GM18519 (cell line): ENCODE measurements around the gene MYO3B.
"Not testable (repeated sequence)": the region's sequence is repeated elsewhere in the genome, so short reads cannot be mapped to it uniquely, and the experiment has no call there.

Source experiments
- ATAC-seq: cut with Tn5 transposase; IDR thresholded peaks from one replicate; pipeline ENCODE4 v1.9.1; 2021; ENCODE audit warnings: mild to moderate bottlenecking, moderate library complexity; ENCODE audit not compliant: unreplicated experiment, low FRiP score

MYO3B gene

DNA sequence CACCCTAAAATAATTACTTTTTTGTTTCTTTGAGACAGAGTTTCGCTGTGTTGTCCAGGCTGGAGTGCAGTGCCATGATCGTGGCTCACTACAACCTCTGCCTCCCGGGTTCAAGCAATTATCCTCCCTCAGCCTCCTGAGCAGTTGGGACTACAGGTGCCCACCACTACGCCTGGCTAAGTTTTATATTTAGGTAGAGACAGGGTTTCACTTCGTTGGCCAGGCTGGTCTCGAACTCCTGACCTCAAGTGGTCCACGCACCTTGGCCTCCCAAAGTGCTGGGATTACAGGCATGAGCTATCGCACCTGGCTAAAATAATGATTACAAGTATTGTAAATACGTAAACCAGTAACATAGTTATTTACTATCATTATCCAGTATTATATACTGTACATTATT is 279.8 kb downstream of the MYO3B start:
- no peak for ATAC-seq

DNA sequence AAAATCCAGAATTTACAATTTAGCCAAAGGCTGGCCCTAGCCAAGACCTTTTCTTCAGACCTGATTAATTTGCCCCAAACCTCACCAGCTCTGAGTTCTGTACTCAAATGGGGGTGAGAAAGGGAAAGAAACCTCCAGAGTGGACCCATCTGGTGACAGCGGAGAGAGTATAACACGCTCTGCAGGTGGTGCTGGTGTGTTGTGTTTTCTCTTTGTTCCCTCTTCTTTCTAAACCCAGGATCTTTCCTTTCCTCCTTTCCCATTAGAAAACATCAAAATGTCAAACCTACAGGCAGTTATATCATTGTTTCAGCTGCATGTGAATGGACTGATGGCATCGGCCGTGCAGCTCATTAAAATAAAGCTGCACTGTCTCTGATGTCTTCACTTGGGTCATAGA is 283.9 kb downstream of the MYO3B start:
- ATAC-seq = no peak

DNA sequence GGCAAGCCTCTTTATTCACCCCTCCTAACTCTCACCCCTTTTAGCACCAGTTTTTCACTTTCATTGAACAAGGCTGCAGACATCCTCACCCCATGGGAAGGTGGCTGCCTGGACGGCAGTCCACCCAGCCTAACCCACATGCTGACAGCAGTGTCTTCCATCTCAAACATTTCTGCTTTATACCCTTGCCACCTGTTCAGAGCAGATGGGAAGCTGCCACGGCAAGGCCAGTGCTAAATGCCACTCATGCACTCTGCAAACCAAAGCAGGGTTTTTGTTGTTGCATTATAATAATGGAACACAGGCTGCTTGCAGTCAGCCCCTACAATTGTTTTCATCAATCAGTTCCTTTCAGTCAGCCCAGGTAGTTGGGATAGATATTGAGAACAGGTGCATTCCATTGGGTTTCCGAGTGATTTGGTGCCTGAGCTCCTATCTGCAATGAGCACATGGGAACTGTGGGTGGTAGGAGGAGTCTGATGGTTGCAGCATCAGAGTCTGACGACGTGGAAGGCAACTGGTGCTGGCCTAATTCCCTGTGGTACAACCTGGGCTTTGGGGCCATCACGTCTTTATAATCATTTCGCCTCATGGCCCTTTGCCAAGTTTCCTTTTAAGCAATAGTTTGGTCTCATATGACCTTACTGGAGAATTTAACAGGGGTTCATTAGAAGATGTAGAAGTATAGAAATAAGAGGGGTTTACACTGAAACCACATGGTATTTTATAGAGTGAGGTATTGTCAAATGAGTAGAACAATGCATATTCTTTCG is 284.7 kb downstream of the MYO3B start:
- ATAC-seq = no peak

DNA sequence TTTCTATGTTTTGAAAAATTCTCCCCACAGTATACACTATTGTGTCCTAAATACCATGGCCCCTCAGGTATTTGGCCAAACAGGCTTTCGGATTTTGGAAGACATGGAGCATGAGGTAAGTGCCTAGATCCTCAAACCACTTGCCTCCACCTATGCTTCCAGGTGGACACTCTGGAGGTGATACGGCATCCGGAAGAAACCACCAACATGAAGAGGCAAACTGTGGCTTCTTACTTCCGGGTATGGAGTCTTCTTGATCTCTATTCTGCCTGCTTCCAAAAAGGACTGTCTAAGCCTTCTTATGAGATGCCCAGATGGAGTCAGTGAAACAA is 285.2 kb downstream of the MYO3B start:
- no peak for ATAC-seq

DNA sequence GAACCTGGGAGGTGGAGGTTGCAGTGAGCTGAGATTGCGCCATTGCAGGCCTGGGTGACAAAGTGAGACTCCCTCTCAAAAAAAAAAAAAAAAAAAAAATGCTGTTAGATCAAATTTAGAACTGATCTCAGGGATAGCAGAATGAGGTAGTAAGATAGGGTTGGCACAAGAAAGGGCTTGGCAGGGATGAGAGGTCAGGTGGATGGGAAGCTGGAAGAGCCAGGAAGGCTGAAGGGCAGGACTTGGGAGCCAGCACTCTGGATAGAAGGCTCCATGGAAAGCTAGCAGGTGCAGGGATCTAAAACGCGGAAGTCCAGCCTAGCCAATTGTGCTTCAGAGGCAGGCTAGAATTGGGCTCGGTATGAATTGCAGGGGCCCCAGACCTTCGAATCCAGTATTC is 286.3 kb downstream of the MYO3B start:
- no peak for ATAC-seq

DNA sequence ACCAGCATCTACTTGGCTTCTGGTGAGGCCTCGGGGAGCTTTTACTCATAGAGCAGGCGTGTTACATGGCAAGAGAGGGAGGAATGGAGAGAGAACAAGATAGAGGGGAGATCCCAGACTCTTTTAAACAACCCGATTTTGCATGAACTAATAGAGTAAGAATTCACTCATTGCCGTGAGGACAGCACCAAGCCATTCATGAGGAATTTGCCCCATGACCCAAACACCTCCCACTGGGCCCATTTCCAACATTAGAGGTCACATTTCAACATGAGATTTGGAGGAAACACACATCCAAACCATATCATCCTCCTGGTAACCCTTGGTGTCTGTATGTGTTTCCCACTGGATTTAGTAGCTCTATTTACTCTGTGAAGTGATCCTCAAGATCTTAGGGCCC is 287.3 kb downstream of the MYO3B start:
- ATAC-seq = no peak

DNA sequence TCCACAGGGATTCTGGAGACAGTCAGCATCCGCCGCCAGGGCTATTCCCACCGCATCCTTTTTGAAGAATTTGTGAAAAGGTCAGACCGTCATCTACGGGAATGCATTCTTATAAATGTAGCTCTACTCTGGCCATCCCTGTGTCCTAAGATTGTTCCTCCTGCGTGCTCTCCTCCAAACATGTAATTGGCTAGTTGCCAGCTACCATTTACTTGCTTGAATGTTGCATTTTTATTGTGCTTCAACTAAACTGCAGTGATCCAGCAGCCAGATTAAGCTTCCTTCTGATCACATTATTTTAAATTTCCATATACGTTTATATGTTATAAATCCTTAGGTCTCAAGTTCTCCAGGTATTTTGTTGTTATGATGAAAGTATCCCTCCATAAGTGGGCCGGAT is 288.7 kb downstream of the MYO3B start:
- ATAC-seq = no peak

DNA sequence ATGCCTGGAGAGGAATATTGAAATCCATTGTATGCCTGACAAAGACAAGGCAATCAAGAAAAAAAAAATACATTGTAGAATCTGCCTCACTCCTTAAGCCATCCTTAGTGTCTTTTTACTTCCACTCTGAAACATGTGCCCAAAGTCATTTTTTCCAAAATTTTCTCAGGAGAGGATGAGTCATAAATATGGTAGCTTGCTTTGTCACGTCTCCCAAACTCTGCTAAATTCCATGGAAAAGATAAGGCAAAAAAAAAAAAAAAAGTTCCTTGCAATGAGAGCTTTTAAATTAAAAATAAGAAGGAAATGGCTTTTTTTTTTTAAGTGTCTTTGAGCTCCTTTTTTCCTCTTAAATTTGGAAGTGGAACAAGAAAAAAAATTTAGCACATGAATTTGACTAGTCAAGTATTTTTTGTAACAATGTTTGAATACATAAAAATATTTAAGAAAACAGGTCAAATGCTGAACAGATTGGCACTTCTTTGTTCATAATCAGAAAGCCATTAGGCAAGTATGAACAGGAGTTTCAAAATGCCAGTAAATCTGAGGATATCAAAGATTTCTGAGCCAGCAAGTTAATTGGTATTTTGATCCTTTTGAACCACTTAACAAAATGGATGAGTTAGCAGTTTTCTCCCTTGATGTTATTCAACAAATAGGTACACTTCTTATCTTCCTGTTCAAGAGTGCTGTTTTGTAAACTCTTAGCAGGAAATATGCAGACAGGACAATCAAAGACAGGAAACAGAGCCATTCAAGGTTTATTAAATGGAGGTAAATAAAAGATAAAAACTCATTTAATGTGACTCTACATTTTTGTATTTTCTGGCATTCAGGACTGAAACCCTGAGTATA is 289.8 kb downstream of the MYO3B start:
- no peak for ATAC-seq

DNA sequence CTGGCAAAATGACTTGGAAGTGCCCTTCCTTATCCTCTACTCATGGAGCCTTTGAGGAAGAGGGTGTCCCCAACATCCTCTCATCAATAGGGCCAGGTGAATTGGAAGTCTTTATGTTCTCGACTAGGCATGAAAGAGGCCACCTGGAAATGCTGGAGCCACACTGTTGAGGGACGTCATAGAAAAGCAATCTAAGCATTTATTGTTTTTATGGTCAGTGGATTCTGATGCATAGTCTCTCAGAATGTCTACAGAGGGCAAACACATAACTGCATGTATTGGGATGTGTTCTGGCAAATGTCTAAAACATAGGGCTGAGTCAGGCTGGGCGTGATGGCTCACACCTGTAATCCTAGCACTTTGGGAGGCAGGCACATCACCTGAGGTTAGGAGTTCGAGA is 290.6 kb downstream of the MYO3B start:
- ATAC-seq = no peak

DNA sequence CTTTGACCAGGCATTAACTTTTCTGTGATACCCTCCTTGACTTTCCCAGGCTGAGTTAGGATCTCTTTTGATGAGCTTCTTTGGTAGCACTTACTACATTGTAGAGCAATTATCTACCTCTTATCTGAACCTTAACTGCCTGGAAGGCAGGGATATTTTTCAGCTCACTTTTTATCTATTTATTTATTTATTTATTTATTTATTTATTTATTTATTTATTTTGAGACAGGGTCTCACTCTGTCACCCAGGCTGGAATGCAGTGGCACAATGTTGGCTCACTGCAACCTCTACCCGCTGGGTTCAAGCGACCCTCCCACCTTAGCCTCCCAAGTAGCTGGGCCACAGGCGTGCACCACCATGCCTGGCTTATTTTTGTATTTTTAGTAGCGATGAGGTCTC is 294.6 kb downstream of the MYO3B start:
- ATAC-seq = not testable (repeated sequence)

DNA sequence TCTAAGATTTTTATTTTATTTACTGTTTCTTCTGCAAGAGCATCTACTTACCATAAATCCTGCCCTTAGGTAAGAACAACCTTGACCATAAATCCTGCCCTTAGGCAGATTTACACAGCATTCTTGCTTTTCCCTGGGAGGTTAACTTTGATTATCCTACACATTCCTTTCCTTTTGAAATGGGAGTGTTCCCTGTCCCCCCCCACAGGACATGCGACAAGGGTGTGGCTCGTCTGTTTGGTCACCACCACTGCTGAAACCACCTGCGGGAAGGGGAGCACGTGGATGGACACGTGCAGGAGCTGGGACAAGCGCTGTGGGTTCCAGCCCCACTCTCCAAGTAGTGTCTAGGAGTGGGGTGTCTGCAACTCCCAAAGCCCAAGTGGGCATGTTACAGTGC is 297.9 kb downstream of the MYO3B start:
- no peak for ATAC-seq

DNA sequence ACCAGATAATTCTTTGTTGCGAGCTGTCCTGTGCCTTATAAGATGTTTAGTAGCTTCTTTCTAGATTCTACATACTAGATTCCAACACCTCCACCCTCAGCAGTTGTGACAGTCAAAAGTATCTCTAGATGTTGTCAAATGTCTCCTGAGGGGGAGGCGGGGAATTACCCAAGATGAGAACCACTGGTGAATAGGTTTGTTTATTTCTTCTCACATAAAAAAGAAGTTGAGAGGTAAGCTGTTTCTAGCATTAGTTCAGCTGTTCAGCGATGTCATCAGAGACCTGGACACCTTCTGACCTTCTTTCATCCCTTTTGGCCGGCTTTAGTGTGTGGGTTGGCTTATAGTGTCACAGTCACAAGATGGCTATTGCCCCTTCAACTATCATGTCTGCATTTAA is 299.7 kb downstream of the MYO3B start:
- ATAC-seq = no peak

DNA sequence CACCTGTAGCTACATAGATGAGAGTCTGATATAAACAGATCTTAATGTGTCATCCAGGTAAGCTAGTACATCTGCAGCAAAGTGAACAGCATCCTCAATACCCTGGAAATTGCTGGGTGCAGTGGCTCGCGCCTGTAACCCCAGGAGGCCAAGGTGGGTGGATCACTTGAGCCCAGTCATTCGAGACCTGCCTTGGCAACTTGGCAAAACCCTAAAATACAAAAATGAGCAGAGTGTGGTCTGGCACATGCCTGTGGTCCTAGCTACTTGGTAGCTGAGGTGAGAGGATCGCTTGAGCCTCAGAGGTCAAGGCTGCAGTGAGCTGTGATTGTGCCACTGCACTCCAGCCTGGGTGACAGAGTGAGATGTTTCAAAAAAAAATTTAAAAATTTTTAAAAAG is 303.3 kb downstream of the MYO3B start:
- no peak for ATAC-seq

DNA sequence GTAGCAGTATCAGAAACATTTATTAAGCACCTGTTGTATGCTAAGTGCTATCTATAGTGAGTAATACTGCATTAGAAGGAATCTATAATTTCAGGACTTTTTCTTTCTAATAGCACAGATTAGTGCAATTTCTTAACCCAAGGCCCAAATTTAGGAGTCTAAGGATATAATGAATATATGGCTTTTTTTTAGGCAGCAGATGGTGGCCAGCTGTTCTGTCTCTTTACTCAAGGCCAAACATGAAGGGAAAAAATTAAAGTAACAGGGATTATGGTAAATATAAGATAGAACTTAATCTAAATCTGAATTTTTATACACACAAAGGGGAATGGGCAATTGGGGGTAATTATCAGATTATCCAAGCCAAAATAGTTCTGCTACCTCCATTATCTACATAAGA is 306.6 kb downstream of the MYO3B start:
- ATAC-seq = no peak

DNA sequence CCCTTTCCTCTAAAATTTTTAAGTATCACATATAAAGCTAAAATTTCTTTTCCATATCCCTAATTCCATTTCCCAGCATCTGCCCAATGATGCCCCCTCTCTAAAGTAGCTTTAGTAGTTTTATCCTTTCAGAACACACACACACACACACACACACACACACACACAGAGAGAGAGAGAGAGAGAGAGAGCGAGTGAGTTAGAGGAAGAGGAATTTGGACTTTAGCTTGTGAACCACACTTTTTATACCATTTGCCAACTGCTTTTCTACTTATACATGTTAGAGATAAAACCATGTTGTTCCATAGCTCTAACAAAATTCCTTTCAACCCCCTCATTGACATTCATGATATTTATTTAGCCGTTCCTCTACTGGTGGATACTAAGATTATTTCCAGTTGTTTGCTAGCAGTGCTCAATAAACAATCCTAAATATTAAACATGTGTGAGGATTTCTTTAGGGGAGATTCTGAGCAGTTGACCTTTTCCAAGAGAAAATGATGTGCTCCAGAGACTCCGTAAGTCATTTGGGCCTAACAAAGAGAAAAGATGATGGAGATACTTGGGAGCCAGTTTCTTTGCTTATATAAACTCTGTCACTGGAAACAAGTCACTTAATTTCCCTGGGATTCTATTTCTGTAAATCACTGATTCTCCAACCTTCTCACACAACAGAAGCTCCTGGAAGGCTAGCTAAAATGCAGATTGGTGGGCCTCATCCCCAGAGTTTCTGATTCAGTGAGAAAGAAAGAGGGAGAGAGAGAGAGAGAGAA is 307.5 kb downstream of the MYO3B start:
- ATAC-seq = no peak

DNA sequence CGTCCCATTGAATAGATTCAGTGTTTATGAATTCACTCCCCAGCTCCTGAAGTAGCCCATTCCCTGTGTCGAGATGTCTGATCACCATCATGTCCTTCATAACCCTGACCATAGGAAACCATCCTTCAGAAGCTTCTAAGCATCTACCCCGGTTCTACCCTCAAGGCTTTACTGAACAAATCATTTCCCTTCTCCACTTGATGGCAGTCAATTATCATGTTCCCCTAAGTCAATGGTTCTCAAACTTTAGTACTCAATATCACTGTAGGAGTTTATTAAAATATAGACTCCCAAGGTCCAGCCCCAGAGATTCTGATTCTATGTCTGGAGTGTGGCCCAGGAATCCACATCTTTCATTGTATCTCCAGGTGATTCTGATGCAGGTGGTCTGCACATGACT is 308.8 kb downstream of the MYO3B start:
- ATAC-seq = no peak

DNA sequence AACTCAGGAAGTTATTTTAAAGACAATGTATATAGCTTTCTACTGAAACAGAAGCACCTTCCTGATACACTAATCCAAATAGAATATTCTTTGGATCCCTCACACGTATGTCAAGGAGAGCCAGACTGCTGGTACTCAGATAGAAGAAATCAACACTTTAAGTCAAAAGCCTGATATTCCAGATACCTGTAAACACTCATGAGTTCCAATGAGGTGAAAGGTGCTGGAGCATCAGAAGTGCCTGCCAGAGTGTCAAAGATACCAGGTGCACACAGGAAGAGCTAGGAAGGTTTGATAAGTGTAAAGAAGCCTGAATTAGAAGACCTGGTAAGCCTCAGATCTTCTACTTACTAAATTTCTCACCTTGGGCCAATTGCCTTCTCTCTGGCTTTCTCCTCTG is 310.9 kb downstream of the MYO3B start:
- no peak for ATAC-seq

DNA sequence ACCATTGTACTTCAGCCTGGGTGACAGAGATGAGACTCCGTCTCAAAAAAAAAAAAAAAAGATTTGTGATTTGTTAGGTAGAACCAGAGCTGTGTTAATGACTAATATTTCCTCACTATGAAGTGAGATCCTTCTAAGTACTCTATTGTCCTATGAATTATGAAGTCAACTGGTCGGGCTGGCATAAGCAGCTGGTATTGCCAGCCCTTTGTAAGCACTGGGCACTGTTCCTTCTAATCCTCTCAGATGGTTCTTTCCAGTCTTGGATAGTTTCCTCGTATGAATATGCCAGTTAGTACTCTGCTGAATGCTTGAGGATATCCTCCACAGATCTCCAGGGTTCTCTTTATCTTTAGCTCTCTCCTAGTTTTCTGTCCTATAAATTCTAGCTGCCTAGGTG is 314.1 kb downstream of the MYO3B start:
- ATAC-seq = no peak

DNA sequence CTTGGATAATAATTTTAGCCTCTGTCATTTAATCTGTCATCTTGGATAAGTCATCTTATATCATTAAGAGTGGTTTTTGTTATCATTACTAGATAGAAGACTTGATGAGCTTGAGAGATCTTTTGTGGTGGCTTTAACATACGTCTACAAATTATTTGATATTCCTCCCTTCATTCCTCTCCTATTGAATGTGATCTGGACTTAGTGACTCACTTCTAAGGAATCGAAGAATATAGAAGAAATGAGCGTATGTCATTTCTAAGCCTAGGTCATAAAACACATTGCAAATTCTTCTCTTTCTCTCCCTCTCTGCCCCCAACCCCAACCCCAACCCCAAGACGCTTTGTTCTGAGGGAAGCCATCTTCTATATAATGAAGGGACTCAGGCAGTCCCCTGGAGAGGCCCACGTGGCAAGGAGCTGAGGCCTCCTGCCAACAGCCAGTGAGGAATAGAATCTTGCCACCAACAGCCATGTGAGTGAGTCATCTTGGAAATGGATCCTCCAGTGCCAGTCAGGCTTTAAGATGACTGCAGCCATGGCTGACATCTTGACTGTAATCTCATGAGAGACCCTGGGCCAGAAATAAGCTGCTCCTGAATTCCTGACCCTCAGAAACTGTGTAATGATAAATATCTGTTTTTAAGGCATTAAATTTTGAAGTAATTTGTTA is 315.6 kb downstream of the MYO3B start:
- ATAC-seq = no peak

DNA sequence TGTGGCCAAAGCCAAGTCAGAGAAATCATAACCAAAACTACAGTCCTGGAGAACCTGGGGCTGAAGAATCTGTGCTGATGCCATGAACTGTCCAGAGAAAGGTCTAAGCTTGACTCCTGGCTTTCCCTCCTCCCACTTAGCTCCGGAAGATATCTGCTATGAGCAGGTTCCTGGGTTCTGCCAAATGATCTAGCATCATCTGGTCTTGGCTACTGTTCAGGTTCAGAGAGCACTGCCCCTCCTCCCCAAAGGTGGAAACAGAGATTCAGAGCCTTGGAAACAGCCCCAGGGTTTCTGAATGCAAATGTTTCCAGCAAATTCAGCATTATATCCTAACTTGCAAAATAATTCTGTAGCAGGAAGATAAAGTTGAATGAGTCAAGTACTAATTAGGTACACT is 317.9 kb downstream of the MYO3B start:
- ATAC-seq = no peak

DNA sequence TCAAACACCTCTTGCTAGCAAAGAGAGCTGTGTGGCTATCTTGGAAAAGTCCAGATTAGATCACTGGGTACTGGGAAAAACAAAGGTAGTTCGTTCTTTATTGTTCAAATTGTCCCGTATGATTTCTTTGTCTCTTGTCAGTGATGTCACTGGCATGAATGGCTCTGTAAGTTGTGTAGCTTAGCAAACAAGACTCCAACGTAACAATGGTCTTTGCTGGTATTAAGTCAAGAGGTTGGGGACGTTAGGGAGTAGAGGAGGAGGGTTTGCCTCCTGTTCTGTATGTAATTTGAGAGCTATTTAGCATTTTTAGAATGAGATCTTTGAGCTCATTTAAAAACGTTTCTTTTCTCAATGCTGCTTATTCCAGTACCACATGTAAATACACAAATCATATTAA is 320.7 kb downstream of the MYO3B start:
- no peak for ATAC-seq
